ENCODE data around the gene CLBA1.
"Not testable (repeated sequence)": the region's sequence is repeated elsewhere in the genome, so short reads cannot be mapped to it uniquely, and the experiment has no call there.

The CLBA1 gene

DNA sequence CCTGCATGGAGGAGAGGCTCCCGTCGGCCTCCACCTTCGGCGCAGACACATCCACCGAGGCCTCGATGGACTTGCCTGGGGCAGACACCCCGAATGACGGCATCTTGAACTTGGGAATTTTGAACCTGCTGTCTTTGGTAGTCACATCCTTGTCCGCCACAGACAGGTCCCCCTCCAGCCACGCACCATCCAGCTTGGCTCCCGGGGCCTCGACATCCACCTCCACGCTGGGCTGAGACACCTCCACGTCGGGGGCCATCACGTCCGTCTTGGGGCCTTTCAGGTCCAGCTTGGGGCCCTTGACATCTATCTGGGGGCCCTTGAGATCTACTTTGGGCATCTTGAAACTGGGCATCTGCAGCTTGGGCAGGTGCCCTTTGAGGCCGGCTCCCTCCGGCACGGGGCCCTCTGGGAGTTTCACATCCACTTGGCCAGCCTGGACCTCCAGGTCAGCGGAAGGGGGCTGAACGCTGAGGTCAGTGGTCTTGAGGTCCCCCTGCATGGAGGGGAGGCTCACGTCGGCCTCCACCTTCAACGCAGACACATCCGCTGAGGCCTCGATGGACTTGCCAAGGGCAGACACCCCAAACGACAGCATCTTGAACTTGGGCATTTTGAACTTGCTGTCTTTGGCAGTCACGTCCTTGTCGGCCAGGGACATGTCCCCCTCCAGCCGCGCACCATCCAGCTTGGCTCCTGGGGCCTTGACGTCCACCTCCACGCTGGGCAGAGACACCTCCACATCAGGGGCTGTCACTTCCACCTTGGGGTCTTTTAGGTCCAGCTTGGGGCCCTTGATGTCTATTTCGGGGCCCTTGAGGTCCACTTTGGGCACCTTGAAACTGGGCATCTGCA, 37.5 kb upstream of the CLBA1 start:
- not testable (repeated sequence) for DNase-seq (ENCODE audit: low read depth in 3 of 3)

DNA sequence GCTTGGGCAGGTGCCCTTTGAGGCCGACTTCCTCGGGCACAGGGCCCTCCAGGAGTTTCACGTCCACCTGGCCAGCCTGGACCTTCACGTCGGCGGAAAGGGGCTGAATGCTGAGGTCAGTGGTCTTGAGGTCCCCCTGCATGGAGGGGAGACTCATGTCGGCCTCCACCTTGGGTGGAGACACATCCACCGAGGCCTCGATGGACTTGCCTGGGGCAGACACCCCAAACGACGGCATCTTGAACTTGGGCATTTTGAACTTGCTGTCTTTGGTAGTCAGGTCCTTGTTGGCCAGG, 36.9 kb upstream of the CLBA1 start:
- DNase-seq (ENCODE audit: low read depth in 3 of 3) = no peak

- DNase-seq (ENCODE audit: low read depth in 3 of 3) = not testable (repeated sequence)
These were observed 36.1 kb upstream of the CLBA1 start for GRCh38 chr14:104949406-104949955.

DNA sequence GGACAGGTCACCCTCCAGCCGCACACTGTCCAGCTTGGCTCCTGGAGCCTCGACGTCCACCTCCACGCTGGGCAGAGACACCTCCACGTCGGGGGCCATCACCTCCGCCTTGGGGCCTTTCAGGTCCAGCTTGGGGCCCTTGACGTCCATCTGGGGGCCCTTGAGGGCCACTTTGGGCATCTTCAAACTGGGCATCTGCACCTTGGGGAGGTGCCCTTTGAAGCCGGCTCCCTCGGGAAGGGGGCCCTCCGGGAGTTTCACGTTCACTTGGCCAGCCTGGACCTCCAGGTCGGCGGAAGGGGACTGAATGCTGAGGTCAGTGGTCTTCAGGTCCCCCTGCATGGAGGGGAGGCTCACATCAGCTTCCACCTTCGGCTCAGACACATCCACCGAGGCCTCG, 35.6 kb upstream of the CLBA1 start:
- DNase-seq (ENCODE audit: low read depth in 3 of 3) = no peak

DNA sequence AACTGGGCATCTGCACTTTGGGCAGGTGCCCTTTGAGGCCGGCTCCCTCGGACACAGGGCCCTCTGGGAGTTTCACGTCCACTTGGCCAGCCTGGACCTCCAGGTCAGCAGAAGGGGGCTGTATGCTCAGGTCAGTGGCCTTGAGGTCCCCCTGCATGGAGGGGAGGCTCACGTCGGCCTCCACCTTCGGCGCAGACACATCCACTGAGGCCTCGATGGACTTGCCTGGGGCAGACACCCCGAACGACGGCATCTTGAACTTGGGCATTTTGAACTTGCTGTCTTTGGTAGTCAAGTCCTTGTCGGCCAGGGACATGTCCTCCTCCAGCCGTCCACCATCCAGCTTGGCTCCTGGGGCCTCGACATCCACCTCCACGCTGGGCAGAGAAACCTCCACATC, 34.9 kb upstream of the CLBA1 start:
- not testable (repeated sequence) for DNase-seq (ENCODE audit: low read depth in 3 of 3)

GRCh38 chr14:104951863-104952657, 33.5 kb upstream of the CLBA1 start:
- DNase-seq (ENCODE audit: low read depth in 3 of 3) = not testable (repeated sequence)

DNA sequence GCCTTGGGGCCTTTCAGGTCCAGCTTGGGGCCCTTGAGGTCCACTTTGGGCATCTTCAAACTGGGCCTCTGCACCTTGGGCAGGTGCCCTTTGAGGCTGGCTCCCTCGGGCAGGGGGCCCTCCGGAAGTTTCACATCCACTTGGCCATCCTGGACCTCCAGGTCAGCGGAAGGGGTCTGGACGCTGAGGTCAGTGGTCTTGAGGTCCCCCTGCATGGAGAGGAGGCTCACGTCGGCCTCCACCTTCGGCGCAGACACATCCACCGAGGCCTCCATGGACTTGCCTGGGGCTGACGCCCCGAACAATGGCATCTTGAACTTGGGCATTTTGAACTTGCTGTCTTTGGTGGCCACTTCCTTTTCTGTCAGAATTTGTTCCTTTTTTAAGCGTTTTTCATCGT, 32.5 kb upstream of the CLBA1 start:
- no peak for DNase-seq (ENCODE audit: low read depth in 3 of 3)

GRCh38 chr14:104953896-104954656, 31.5 kb upstream of the CLBA1 start:
- DNase-seq (ENCODE audit: low read depth in 3 of 3) = no peak

GRCh38 chr14:104954746-104955395, 30.7 kb upstream of the CLBA1 start:
- no peak for DNase-seq (ENCODE audit: low read depth in 3 of 3)

- no peak for DNase-seq (ENCODE audit: low read depth in 3 of 3)
These were observed 30.2 kb upstream of the CLBA1 start for GRCh38 chr14:104955396-104955770.

- no peak for DNase-seq (ENCODE audit: low read depth in 3 of 3)
These were observed 29.2 kb upstream of the CLBA1 start for GRCh38 chr14:104956290-104956890.

DNA sequence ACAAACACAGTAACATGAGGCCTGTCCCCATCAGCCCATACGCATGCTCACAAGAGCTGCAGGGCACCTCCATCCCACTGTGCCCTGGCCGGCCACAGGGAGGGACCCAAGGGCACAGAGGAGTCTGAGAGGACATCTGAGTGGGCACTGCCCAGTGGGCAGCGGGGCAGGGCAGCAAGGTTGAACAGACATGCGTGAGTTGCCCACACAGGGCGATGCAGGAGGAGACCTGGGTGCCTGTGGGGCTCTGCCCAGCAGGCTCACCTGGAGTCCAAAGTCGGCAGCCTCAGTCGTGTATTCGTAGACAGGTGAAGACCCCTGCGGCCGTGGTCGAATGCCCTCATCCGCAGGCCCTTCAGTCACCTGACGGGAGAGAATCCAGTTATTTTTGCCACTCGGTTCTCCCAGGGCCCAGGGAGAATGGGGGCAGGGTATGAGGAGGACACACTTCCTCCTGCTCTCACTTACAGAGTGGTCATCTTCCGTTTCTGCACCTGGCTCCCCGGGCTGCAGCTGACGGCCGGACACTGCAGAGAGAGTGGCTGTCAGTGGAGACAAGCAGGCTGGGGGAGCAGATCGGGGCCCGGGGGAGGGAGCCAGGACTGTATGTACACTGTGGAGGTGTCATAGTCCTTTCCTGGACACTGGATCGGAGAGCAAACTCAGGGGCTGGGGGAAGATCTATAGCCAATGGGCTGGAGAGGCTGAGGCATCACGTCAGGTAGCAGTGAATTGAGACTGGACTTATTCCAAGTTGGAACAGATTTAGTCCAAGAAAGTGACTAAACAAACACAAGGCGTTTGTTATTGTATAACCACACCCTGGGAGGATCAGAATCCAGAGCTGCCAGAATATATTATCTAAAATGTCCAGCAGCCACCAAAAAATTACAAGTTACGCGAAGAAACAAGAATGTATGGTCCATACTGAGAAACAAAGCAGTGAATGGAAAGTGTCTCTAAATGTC, 28.2 kb upstream of the CLBA1 start:
- no peak for DNase-seq (ENCODE audit: low read depth in 3 of 3)

DNA sequence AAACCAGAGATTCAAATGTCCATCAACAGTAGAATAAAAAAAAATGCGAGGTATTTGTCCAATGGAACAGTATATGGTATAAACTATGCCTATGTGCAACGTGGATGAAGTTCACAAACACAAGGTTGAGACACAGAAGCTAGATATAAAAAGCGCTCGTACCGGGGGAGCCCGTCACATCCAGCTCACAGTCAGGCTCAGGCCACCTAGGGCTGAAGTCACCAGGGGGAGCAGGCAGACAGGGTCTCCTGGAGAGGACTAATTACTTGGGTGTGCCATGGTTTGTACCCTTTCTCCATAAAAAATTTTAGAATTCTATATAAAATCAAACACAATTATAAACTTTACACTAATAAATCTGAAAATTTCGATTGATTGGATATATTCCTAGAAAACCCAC, 21.0 kb upstream of the CLBA1 start:
- no peak for DNase-seq (ENCODE audit: low read depth in 3 of 3)

GRCh38 chr14:104965561-104966231, 19.9 kb upstream of the CLBA1 start:
- no peak for DNase-seq (ENCODE audit: low read depth in 3 of 3)

DNA sequence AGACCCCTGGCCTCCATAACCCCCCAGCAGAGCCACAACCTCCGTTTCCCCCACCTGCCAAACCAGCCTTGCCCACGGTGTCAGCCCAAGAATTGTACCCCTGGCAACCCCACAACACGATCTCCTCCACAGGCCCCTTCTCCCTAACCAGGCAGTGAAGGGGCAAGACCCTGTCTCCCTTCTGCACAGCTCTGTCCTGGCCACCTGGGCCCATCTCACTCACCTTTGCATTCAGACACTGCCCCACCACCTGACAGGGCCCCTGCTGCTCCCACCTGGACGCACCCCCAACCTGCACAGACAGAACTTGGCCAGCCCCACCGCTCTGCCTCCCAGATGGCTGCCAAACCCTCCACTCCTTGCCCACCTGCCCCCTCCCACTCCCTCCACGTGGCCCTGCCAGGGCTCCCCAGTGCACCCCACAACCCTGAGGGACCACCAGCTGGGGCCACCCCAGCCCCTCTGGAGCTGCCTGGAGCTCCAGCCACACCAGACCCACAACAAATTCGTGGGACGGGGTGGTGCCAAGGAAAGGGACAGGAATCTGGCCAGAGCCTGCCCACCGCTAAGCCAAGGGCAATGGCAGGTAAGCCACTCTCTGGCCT, 19.2 kb upstream of the CLBA1 start:
- DNase-seq (ENCODE audit: low read depth in 3 of 3) = no peak

- DNase-seq (ENCODE audit: low read depth in 3 of 3) = no peak
These were observed 18.6 kb upstream of the CLBA1 start for GRCh38 chr14:104966981-104967385.

GRCh38 chr14:104967386-104968152, 18.0 kb upstream of the CLBA1 start:
- no peak for DNase-seq (ENCODE audit: low read depth in 3 of 3)

GRCh38 chr14:104968153-104968527, 17.4 kb upstream of the CLBA1 start:
- no peak for DNase-seq (ENCODE audit: low read depth in 3 of 3)

Data from stimulated activated CD4-positive, alpha-beta T cell treated with anti-CD3 and anti-CD28 coated beads, TNF-alpha, amount 100 ng/mL, for 24 hours (primary cell).